ENCODE results near the gene MKRN2. TPM values are rescaled to one million over a fixed set of nuclear protein-coding genes. Genes with fewer than 3 reads are reported as not detected.

The MKRN2 gene
- total and polyA plus RNA-seq, 2 of the 4 experiments (the other 2 are of a cell fraction) = 44.4 to 65.6 TPM

GRCh38 chr3:12544652-12545472 lies 12.0 kb upstream of the MKRN2 start:
- no peak overlapping the region for H3K4me3 ChIP-seq (ENCODE audit: insufficient read depth, low read depth, low read length)
- intact Hi-C loops (cut with micrococcal nuclease) = no loop called here
- CTCF ChIA-PET = interaction anchor here (1.3 kb wide), 1 partner anchor 50 kb away, joined by 4 read pairs; no protein-coding TSS in a partner anchor
- no peak overlapping the region for H3K9ac ChIP-seq (ENCODE audit: low read depth, low read length)
- H2AK9ac ChIP-seq (replicated peaks; ENCODE audit: low read depth, low read length, poor library complexity) = no peak overlapping the region
- no CpG with 5 or more reads among the region's 11 CpGs for WGBS, 2 experiments (ENCODE audit: extremely low coverage in 2 of 2, insufficient read length in 1 of 2)
- no peaks in the 10 kb centered on the region for H3K79me1 ChIP-seq (ENCODE audit: low read depth in 1 of 2, low read length in 2 of 2)
- H3K18ac ChIP-seq (ENCODE audit: low read depth, low read length) = no peak overlapping the region
- no peak overlapping the region for H3K56ac ChIP-seq (ENCODE audit: extremely low read depth, insufficient read depth, low read length)
- H2AFZ ChIP-seq (replicated peaks; ENCODE audit: low read length, poor library complexity) = no peak overlapping the region
- peaks cover 1% of the 10 kb centered on the region; the same call in 1 of the 2 replicates for H3K36me3 ChIP-seq (ENCODE audit: control insufficient read depth, insufficient read depth, low read length)
- no peaks in the 10 kb centered on the region for H4K20me1 ChIP-seq (ENCODE audit: insufficient read depth, low read length)
- H2BK120ac ChIP-seq (ENCODE audit: low read depth, low read length) = no peak overlapping the region
- H3K23ac ChIP-seq (ENCODE audit: low read depth, low read length) = no peak overlapping the region
- no peaks in the 10 kb centered on the region for H3K4me1 ChIP-seq (ENCODE audit: control insufficient read depth, insufficient read depth, low read length)
- TF ChIP-seq USF2 (IDR thresholded peaks at IDR 0.05; ENCODE audit: low read depth, low read length) (no peak), RCOR1 (IDR thresholded peaks at IDR 0.05; ENCODE audit: insufficient replicate concordance, low read length) (no peak), SMC3 (IDR thresholded peaks at IDR 0.05; ENCODE audit: low read depth, low read length) (no peak), MAZ (IDR thresholded peaks at IDR 0.05; ENCODE audit: borderline replicate concordance, low read depth, low read length) (no peak)
- dilution Hi-C loops (cut with HindIII; ENCODE audit: low sequenced_read_pairs, unreplicated experiment) = no loop called here
- no peak overlapping the region for H3K14ac ChIP-seq (replicated peaks; ENCODE audit: low read depth, low read length)
- in situ Hi-C loops (cut with MboI; ENCODE audit: low sequenced_read_pairs) = no loop called here
- no peak for ATAC-seq (ENCODE audit: low read depth)
- H4K91ac ChIP-seq (ENCODE audit: insufficient read depth, low read depth, low read length) = no peak overlapping the region
- POLR2A ChIA-PET (ENCODE audit: unreplicated experiment) = no interaction called here
- no peak overlapping the region for H4K8ac ChIP-seq (ENCODE audit: low read depth in 2 of 2, low read length in 2 of 2)
- H3K27ac ChIP-seq (ENCODE audit: insufficient read depth, low read length) = no peak overlapping the region
- no peak for DNase-seq
- no peaks in the 10 kb centered on the region for H3K27me3 ChIP-seq (ENCODE audit: control insufficient read depth, insufficient read depth, low read length)
- no peak overlapping the region for H2BK20ac ChIP-seq (ENCODE audit: low read depth, low read length)
- H3K4ac ChIP-seq (ENCODE audit: low read depth, low read length) = no peak overlapping the region
- no peaks in the 10 kb centered on the region for H3K9me1 ChIP-seq (ENCODE audit: insufficient read depth, low read length)
- H2AK5ac ChIP-seq (ENCODE audit: low read depth, low read length) = no peak overlapping the region
- no peaks in the 10 kb centered on the region for H3K9me3 ChIP-seq (ENCODE audit: control insufficient read depth, insufficient read depth, low read length)
- H2BK15ac ChIP-seq (ENCODE audit: low read depth, low read length) = no peak overlapping the region
- H3K4me2 ChIP-seq (ENCODE audit: low read depth, low read length) = no peak overlapping the region
- H2BK5ac ChIP-seq (ENCODE audit: low read depth, low read length, poor library complexity, severe bottlenecking) = no peak overlapping the region
- no TSS peak for BruUV-seq (replicated peaks)
- H4K5ac ChIP-seq (ENCODE audit: low read depth, low read length) = no peak overlapping the region

Measured in IMR-90 (cell line).